ENCODE results near the gene EHMT1.

GRCh38 chr9:137832830-137833590 is 214.2 kb downstream of the EHMT1 start:
- TF ChIP-seq CTCF (conservative IDR thresholded peaks at IDR 0.05; ENCODE audit: low read length) (no peak), EZH2phosphoT487 (IDR thresholded peaks at IDR 0.05; ENCODE audit: borderline replicate concordance) (no peak)

Data from Loucy (cell line).